HepG2 (cell line): ENCODE results near the gene TTK. TPM values are rescaled to one million over a fixed set of nuclear protein-coding genes. Genes with fewer than 3 reads are reported as not detected.

ENCODE experiments used
- AGO1 ChIP-seq: fragments of 200-400 bp; formaldehyde crosslinking; IDR thresholded peaks from 2 replicates; pipeline ENCODE4 v1.6.1; 2017; ENCODE audit warnings: mild to moderate bottlenecking, low read depth, low read length, moderate library complexity; ENCODE audit not compliant: poor library complexity, severe bottlenecking
- EED ChIP-seq: sonication (generic); formaldehyde crosslinking; IDR thresholded peaks from 2 replicates; pipeline ENCODE4 v1.5.0; 2020; ENCODE audit warnings: mild to moderate bottlenecking, missing genetic modification reagents
- GLMP ChIP-seq: sonication (generic); formaldehyde crosslinking; IDR thresholded peaks from 2 replicates; pipeline ENCODE4 v1.9.0; 2021; ENCODE audit warnings: missing genetic modification reagents, mild to moderate bottlenecking, borderline replicate concordance
- HDAC2 ChIP-seq: sonication (generic); formaldehyde crosslinking; IDR thresholded peaks from 2 replicates; pipeline ENCODE4 v1.4.0; 2020; ENCODE audit warnings: missing genetic modification reagents
- IRX3 ChIP-seq: sonication (generic); formaldehyde crosslinking; IDR thresholded peaks from 2 replicates; pipeline ENCODE4 v1.8.1; 2023; ENCODE audit warnings: mild to moderate bottlenecking, low read depth, missing genetic modification reagents, borderline replicate concordance
- KLF9 ChIP-seq: IDR thresholded peaks from 2 replicates; pipeline ENCODE4 v1.6.1; 2016; ENCODE audit warnings: low read depth
- NFE2 ChIP-seq: sonication (generic); formaldehyde crosslinking; IDR thresholded peaks from 2 replicates; pipeline ENCODE4 v1.4.0; 2020; ENCODE audit warnings: missing genetic modification reagents
- PCBP2 ChIP-seq: fragments of 200-400 bp; formaldehyde crosslinking; optimal IDR thresholded peaks from 2 replicates; pipeline ENCODE3; 2018; ENCODE audit warnings: low read length, low read depth; ENCODE audit not compliant: poor library complexity, severe bottlenecking
- SRF ChIP-seq: IDR thresholded peaks from 2 replicates; pipeline ENCODE4 v1.6.1; 2011; ENCODE audit warnings: mild to moderate bottlenecking, low read depth, low read length, moderate library complexity
- THAP9 ChIP-seq: sonication (generic); formaldehyde crosslinking; IDR thresholded peaks from 2 replicates; pipeline ENCODE4; 2020; ENCODE audit warnings: missing genetic modification reagents, mild to moderate bottlenecking, borderline replicate concordance
- XBP1 ChIP-seq: sonication (generic); formaldehyde crosslinking; IDR thresholded peaks from 2 replicates; pipeline ENCODE4 v1.5.0; 2020; ENCODE audit warnings: missing genetic modification reagents
- ZNF414 ChIP-seq: sonication (generic); formaldehyde crosslinking; IDR thresholded peaks from 2 replicates; pipeline ENCODE4 v1.5.0; 2020; ENCODE audit warnings: missing genetic modification reagents
- ZNF639 ChIP-seq: conservative IDR thresholded peaks from 2 replicates; pipeline ENCODE4 v1.6.1; 2018; ENCODE audit warnings: missing genetic modification reagents
- ZNF709 ChIP-seq: sonication (generic); formaldehyde crosslinking; IDR thresholded peaks from 2 replicates; pipeline ENCODE4 v1.5.0; 2020; ENCODE audit warnings: mild to moderate bottlenecking, missing genetic modification reagents
- ZNF788 ChIP-seq: sonication (generic); formaldehyde crosslinking; IDR thresholded peaks from 2 replicates; pipeline ENCODE4 v1.5.0; 2020; ENCODE audit warnings: mild to moderate bottlenecking, missing genetic modification reagents, borderline replicate concordance
- polyA plus RNA-seq, 8 experiments: library from polyadenylated mRNA; depleted of rRNA in 3 of 8; stranded (reverse) in 7 of 8; unstranded in 1 of 8; fragments of >200 nt; fragmentation: Illumina TruSeq in 4 of 8; extraction: Trizol in 4 of 8; gene quantifications; 2 replicates each; pipeline versions ENCODE4 v1.2.1 to v1.2.3, GENCODE V29; 2011 to 2016; ENCODE audit warnings: low read depth in 4 of 8, missing spikeins in 1 of 8, mixed read lengths in 1 of 8; ENCODE audit not compliant: insufficient read depth in 1 of 8
- total RNA-seq, 5 experiments: library from RNA; depleted of rRNA; stranded (reverse); fragments of >200 nt; fragmentation: Illumina TruSeq; extraction: Trizol; gene quantifications; 2 replicates each; pipeline ENCODE4 v1.2.3, GENCODE V29; 2016; ENCODE audit warnings: low read depth in 1 of 5

The TTK gene
- total and polyA plus RNA-seq, 2 of the 13 experiments (the other 11 are each of a cell fraction or from before 2014, with no cell fraction given): 8.6 to 33.2 TPM

- TF ChIP-seq ZNF639 (CRISPR knock-in tag) (no peak), HDAC2 (CRISPR knock-in tag) (no peak), EED (CRISPR knock-in tag) (no peak), AGO1 (no peak), ZNF788 (no peak), IRX3 (CRISPR knock-in tag) (no peak), ZNF709 (no peak), THAP9 (no peak), XBP1 (CRISPR knock-in tag) (no peak), SRF (no peak), NFE2 (CRISPR knock-in tag) (no peak), KLF9 (no peak), ZNF414 (CRISPR knock-in tag) (no peak), PCBP2 (no peak), GLMP (no peak)
These were observed 16.1 kb downstream of the TTK start (continued) for GRCh38 chr6:80020381-80021120.
